Endothelial cell of umbilical vein (primary cell): ENCODE data around the gene HTR7. TPM values are rescaled to one million over a fixed set of nuclear protein-coding genes. Genes with fewer than 3 reads are reported as not detected.

Source experiments
- BruUV-seq: library from RNA; stranded (reverse); fragments of 400-500 nt; replicated peaks from 2 replicates; lab custom pipeline; 2021; lab: Mats Ljungman, UMichigan
- CTCF ChIA-PET: fragments of 300-600, 350-600 bp; sonication (Branson Sonifier 250); formaldehyde crosslinking; loops from one replicate; lab custom pipeline; 2021; ENCODE audit warnings: antibody characterized with exemption, inconsistent platforms; lab: Charles Lee
- POLR2A ChIA-PET: fragments of 300-600, 350-600 bp; sonication (Branson Sonifier 250); formaldehyde crosslinking; loops from one replicate; lab custom pipeline; 2021; ENCODE audit warnings: antibody characterized with exemption, inconsistent platforms; lab: Charles Lee
- DNase-seq: peaks from one replicate; pipeline ENCODE4 v3.0.0-alpha.2; 2011; ENCODE audit warnings: low read depth, low spot score
- FAIRE-seq: peaks from 2 replicates; lab custom pipeline; 2011; peaks lifted over from hg19 to GRCh38; lab: Jason Lieb, UNC
- H2AFZ ChIP-seq: 2 replicates; pipeline ENCODE4 v1.6.0; 2012; ENCODE audit warnings: low read depth, low read length, control low read depth, inconsistent platforms
- H3K27ac ChIP-seq: 2 replicates; pipeline ENCODE4 v1.5.1; 2011; ENCODE audit warnings: low read depth, mild to moderate bottlenecking, control low read depth, low read length, moderate library complexity; ENCODE audit not compliant: insufficient read depth
- H3K27me3 ChIP-seq, 2 experiments: 2 replicates each; pipeline versions ENCODE4 v1.6.0 to v1.6.1; 2011; ENCODE audit warnings: low read length in 2 of 2, mixed read lengths in 1 of 2; ENCODE audit not compliant: control insufficient read depth in 2 of 2, insufficient read depth in 2 of 2
- H3K36me3 ChIP-seq, 2 experiments: 2 replicates in 1 of 2; 3 replicates in 1 of 2; pipeline ENCODE4 v1.5.1; 2011; ENCODE audit warnings: low read length in 2 of 2, mild to moderate bottlenecking in 1 of 2, moderate library complexity in 1 of 2; ENCODE audit not compliant: control insufficient read depth in 2 of 2, insufficient read depth in 2 of 2; ENCODE audit errors: extremely low read depth in 1 of 2
- H3K4me1 ChIP-seq: 3 replicates; pipeline ENCODE4 v1.5.1; 2011; ENCODE audit warnings: mild to moderate bottlenecking, low read length; ENCODE audit not compliant: control insufficient read depth, insufficient read depth; ENCODE audit errors: extremely low read depth
- H3K4me2 ChIP-seq: 2 replicates; pipeline ENCODE4 v1.6.1; 2011; ENCODE audit warnings: low read length, control low read depth, mixed read lengths; ENCODE audit not compliant: insufficient read depth
- H3K4me3 ChIP-seq, 3 experiments: fragments of 200-600 bp in 1 of 3; sonication (generic), shearing (Covaris generic) in 1 of 3; replicated peaks in 1 of 3; 2 replicates each; pipeline ENCODE4 v1.5.1; 2011 to 2016; ENCODE audit warnings: control low read depth in 3 of 3, low read length in 3 of 3, mild to moderate bottlenecking in 2 of 3, inconsistent platforms in 1 of 3, low read depth in 1 of 3, moderate library complexity in 1 of 3; ENCODE audit not compliant: insufficient read depth in 1 of 3
- H3K79me2 ChIP-seq: 2 replicates; pipeline ENCODE4 v1.6.0; 2012; ENCODE audit warnings: low read length, inconsistent platforms; ENCODE audit not compliant: control insufficient read depth, insufficient read depth
- H3K9ac ChIP-seq: replicated peaks from 2 replicates; pipeline ENCODE3; 2011; ENCODE audit warnings: low read length, control low read depth; ENCODE audit not compliant: insufficient read depth; ENCODE audit errors: extremely low read depth
- H3K9me1 ChIP-seq: replicated peaks from 3 replicates; pipeline ENCODE4 v1.6.0; 2011; ENCODE audit warnings: mild to moderate bottlenecking, low read length; ENCODE audit not compliant: control insufficient read depth, insufficient read depth; ENCODE audit errors: extremely low read depth
- H3K9me3 ChIP-seq: replicated peaks from 2 replicates; pipeline ENCODE4 v1.5.1; 2012; ENCODE audit warnings: low read length, inconsistent platforms; ENCODE audit not compliant: control insufficient read depth, insufficient read depth
- H4K20me1 ChIP-seq: replicated peaks from 2 replicates; pipeline ENCODE3; 2011; ENCODE audit warnings: mild to moderate bottlenecking, low read length; ENCODE audit not compliant: control insufficient read depth, insufficient read depth; ENCODE audit errors: extremely low read depth
- CTCF ChIP-seq, 2 donors: IDR thresholded peaks; 1 replicate in 1 of 2; 2 replicates in 1 of 2; pipeline ENCODE4 v1.5.1; 2011; ENCODE audit warnings: low read length in 2 of 2, mild to moderate bottlenecking in 2 of 2, moderate library complexity in 2 of 2, control low read depth in 1 of 2, inconsistent platforms in 1 of 2, low read depth in 1 of 2; ENCODE audit not compliant: insufficient read depth in 1 of 2; ENCODE audit errors: extremely low read depth in 1 of 2
- EZH2 ChIP-seq: IDR thresholded peaks from 2 replicates; pipeline ENCODE4 v1.6.1; 2012; ENCODE audit warnings: borderline replicate concordance, low read depth, mild to moderate bottlenecking, moderate library complexity, low read length, inconsistent platforms; ENCODE audit not compliant: severe bottlenecking
- FOS ChIP-seq: IDR thresholded peaks from 2 replicates; pipeline ENCODE4 v1.6.1; 2011; ENCODE audit warnings: mild to moderate bottlenecking, low read length, moderate library complexity, borderline replicate concordance; ENCODE audit not compliant: insufficient read depth
- GATA2 ChIP-seq: IDR thresholded peaks from 2 replicates; pipeline ENCODE4 v1.7.0; 2011; ENCODE audit warnings: low read depth, mild to moderate bottlenecking, moderate library complexity, mixed read lengths, low read length; ENCODE audit not compliant: insufficient read length, insufficient read depth
- JUN ChIP-seq: IDR thresholded peaks from 2 replicates; pipeline ENCODE4 v1.6.1; 2011; ENCODE audit warnings: borderline replicate concordance, low read depth; ENCODE audit not compliant: insufficient read length, insufficient read depth
- MAX ChIP-seq: IDR thresholded peaks from 2 replicates; pipeline ENCODE4 v1.6.1; 2011; ENCODE audit not compliant: insufficient read depth, insufficient read length
- MYC ChIP-seq: IDR thresholded peaks from one replicate; pipeline ENCODE4 v1.6.1; 2011; ENCODE audit warnings: mild to moderate bottlenecking, low read depth, low read length
- POLR2A ChIP-seq: IDR thresholded peaks from 2 replicates; pipeline ENCODE4 v1.6.1; 2012; ENCODE audit warnings: low read depth, mild to moderate bottlenecking, control low read depth, low read length
- POLR2AphosphoS5 ChIP-seq: IDR thresholded peaks from 2 replicates; pipeline ENCODE4 v1.6.1; 2012; ENCODE audit warnings: low read depth, mild to moderate bottlenecking, control low read depth, low read length, moderate library complexity; ENCODE audit not compliant: insufficient read depth
- dilution Hi-C: fragments of 300-500 bp; cut with MboI; formaldehyde crosslinking; loops from one replicate; pipeline ENCODE4 v1.15.0; 2019; ENCODE audit warnings: low sequenced_read_pairs; ENCODE audit not compliant: extremely low pct_ligation_motif_present
- intact Hi-C: fragments of 100-400 bp; cut with micrococcal nuclease; formaldehyde crosslinking; loops from one replicate; pipeline ENCODE4 v1.10.0; 2022
- polyA plus RNA-seq, 4 experiments: library from polyadenylated mRNA; depleted of rRNA in 3 of 4; stranded (reverse) in 3 of 4; unstranded in 1 of 4; fragments of >200 nt; gene quantifications; 2 replicates each; pipeline versions ENCODE4 v1.2.1 to v1.2.3, GENCODE V29; 2011 to 2012; ENCODE audit warnings: missing spikeins in 1 of 4
- total RNA-seq: library from RNA; stranded (reverse); gene quantifications from 2 replicates; pipeline ENCODE4 v1.2.3, GENCODE V29; 2021

HTR7 gene
- total and polyA plus RNA-seq, 2 donors (not counting 3 experiments of a cell fraction or from before 2014, with no cell fraction given), result 0.01 to 0.22 TPM

- H4K20me1 ChIP-seq, result no peaks in the 10 kb centered on the region
- no peak overlapping the region for H3K4me2 ChIP-seq
- H3K27ac ChIP-seq, result no peak overlapping the region
- no peaks in the 10 kb centered on the region for H3K27me3 ChIP-seq
- DNase-seq, result no peak
- H3K9ac ChIP-seq, result no peak overlapping the region
- intact Hi-C loops, result no loop called here
- no peaks in the 10 kb centered on the region for H3K9me1 ChIP-seq
- H3K79me2 ChIP-seq, result no peaks in the 10 kb centered on the region
- no peak for TF ChIP-seq MAX
- no peak for TF ChIP-seq POLR2AphosphoS5
- TF ChIP-seq GATA2, result no peak
- no peak for TF ChIP-seq EZH2
- TF ChIP-seq POLR2A, result no peak
- no peak overlapping the region for H3K4me3 ChIP-seq
- peaks cover 7 to 14% of the 10 kb centered on the region in 2 experiments for H3K36me3 ChIP-seq
- ChIA-PET CTCF (interaction anchor here (1.2 to 1.6 kb wide), 3 partner anchors 11 to 360 kb away, joined by 3 to 6 read pairs (median 4); no protein-coding TSS in a partner anchor), POLR2A (no interaction called here)
- no peaks in the 10 kb centered on the region for H3K4me1 ChIP-seq
- BruUV-seq, result no TSS peak
- FAIRE-seq, result no peak
- dilution Hi-C loops, result loop anchor here (25.0 kb wide), 1 partner anchor 372 kb away; no protein-coding TSS in a partner anchor
- H3K9me3 ChIP-seq, result no peaks in the 10 kb centered on the region
- no peak overlapping the region for H2AFZ ChIP-seq
These were observed 32.5 kb upstream of the HTR7 start for GRCh38 chr10:90890347-90890746.

GRCh38 chr10:90889636-90890035, 31.8 kb upstream of the HTR7 start:
- H3K4me2 ChIP-seq, result no peak overlapping the region
- no peaks in the 10 kb centered on the region for H3K27me3 ChIP-seq
- TF ChIP-seq CTCF (IDR thresholded peaks at IDR 0.05; ENCODE audit: extremely low read depth in 1 of 2, insufficient read depth in 1 of 2, low read depth in 1 of 2, low read length in 2 of 2) (no peak), MYC (no peak), MAX (no peak), GATA2 (no peak), POLR2A (no peak), EZH2 (no peak), JUN (no peak), POLR2AphosphoS5 (no peak), FOS (no peak)
- H3K27ac ChIP-seq, result no peak overlapping the region
- CTCF ChIA-PET, result interaction anchor here (0.6 to 1.6 kb wide), 4 partner anchors 10 to 361 kb away, joined by 3 to 6 read pairs (median 4); no protein-coding TSS in a partner anchor
- H4K20me1 ChIP-seq, result no peaks in the 10 kb centered on the region
- no peaks in the 10 kb centered on the region for H3K9me3 ChIP-seq
- dilution Hi-C loops, result loop anchor here (25.0 kb wide), 1 partner anchor 373 kb away; no protein-coding TSS in a partner anchor
- no peak overlapping the region for H2AFZ ChIP-seq
- BruUV-seq, result no TSS peak
- POLR2A ChIA-PET, result no interaction called here
- no peaks in the 10 kb centered on the region for H3K79me2 ChIP-seq
- intact Hi-C loops, result no loop called here
- no peaks in the 10 kb centered on the region for H3K4me1 ChIP-seq
- H3K4me3 ChIP-seq, result no peak overlapping the region
- H3K9ac ChIP-seq, result no peak overlapping the region
- no peak for FAIRE-seq
- H3K36me3 ChIP-seq, result peaks cover 5 to 14% of the 10 kb centered on the region in 2 experiments
- no peaks in the 10 kb centered on the region for H3K9me1 ChIP-seq
- no peak for DNase-seq
